AG09319 (cell line): Measurements from ENCODE around the gene ABCB6.
A peak's percentile ranks its signal among the peaks of the same experiment; 100 is the strongest.

ENCODE experiments used
- DNase-seq: peaks from one replicate; pipeline ENCODE4 v3.0.0-alpha.2; 2010; ENCODE audit warnings: low read depth; ENCODE audit errors: extremely low read depth
- TF ChIP-seq, protein P1 (sequence below): IDR thresholded peaks from 2 replicates; pipeline ENCODE4 v1.5.1; 2011; ENCODE audit warnings: low read depth, mild to moderate bottlenecking, inconsistent platforms, low read length, moderate library complexity

Gene ABCB6

DNA sequence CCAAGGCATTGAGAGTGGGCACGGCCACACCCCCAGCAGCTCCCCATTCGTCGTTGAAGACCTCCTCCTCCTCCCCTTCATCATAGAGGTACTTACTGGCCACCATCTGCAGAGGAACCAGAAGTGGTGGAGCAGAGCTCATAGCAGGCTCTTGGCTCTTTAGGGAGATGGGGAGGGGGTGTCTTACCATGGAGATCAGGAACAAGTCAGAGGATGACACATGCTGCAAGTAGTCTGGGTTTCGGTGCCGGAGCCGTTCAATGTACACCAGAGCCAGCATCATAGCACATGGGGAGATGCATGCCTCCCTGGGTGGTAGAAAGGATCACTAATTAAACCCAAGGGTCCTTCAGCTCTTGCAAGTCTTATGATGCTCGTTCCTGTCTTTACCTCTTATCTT lies 44.0 kb downstream of the ABCB6 start:
- TF ChIP-seq, protein P1, sequence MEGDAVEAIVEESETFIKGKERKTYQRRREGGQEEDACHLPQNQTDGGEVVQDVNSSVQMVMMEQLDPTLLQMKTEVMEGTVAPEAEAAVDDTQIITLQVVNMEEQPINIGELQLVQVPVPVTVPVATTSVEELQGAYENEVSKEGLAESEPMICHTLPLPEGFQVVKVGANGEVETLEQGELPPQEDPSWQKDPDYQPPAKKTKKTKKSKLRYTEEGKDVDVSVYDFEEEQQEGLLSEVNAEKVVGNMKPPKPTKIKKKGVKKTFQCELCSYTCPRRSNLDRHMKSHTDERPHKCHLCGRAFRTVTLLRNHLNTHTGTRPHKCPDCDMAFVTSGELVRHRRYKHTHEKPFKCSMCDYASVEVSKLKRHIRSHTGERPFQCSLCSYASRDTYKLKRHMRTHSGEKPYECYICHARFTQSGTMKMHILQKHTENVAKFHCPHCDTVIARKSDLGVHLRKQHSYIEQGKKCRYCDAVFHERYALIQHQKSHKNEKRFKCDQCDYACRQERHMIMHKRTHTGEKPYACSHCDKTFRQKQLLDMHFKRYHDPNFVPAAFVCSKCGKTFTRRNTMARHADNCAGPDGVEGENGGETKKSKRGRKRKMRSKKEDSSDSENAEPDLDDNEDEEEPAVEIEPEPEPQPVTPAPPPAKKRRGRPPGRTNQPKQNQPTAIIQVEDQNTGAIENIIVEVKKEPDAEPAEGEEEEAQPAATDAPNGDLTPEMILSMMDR = no peak
- DNase-seq = no peak

DNA sequence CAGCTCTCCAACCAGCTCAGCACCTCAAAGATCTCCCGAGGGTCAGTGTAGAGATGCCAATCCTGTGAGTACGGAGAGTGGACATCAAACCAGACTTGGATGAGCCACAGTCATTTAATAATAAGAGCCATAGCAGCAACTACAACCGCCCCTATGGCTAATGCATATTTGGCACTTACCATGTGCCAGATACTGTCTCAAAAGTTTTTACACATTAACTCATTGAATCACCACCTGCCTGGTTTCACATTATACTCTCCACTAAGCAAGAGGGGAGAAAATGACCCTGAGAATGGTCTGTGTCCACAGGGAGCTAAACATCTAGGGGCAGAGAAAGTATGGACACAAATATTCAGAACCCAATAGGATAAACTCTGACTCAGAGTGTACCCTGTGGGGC lies 44.6 kb downstream of the ABCB6 start:
- TF ChIP-seq, protein P1 = no peak
- no peak for DNase-seq

DNA sequence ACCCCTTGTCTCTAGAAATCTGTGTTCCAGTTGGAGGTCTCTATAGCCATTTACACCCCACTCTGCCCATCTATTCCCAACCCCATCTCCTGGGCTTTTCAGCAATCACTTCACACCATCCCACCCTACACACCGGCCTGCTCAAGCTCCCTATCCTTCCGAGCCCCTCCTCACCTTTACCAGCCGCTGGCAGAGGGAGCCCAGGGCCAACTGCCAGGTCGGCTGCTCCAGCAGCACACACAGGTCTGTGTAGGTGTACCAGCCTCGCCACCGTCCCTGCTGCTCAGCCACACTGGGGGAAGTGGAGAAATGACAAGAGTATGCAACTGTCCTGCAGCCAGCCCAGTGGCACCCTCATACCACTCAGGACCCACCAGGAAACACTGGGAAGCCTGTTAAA lies 45.6 kb downstream of the ABCB6 start:
- DNase-seq = no peak
- TF ChIP-seq, protein P1 = no peak

DNA sequence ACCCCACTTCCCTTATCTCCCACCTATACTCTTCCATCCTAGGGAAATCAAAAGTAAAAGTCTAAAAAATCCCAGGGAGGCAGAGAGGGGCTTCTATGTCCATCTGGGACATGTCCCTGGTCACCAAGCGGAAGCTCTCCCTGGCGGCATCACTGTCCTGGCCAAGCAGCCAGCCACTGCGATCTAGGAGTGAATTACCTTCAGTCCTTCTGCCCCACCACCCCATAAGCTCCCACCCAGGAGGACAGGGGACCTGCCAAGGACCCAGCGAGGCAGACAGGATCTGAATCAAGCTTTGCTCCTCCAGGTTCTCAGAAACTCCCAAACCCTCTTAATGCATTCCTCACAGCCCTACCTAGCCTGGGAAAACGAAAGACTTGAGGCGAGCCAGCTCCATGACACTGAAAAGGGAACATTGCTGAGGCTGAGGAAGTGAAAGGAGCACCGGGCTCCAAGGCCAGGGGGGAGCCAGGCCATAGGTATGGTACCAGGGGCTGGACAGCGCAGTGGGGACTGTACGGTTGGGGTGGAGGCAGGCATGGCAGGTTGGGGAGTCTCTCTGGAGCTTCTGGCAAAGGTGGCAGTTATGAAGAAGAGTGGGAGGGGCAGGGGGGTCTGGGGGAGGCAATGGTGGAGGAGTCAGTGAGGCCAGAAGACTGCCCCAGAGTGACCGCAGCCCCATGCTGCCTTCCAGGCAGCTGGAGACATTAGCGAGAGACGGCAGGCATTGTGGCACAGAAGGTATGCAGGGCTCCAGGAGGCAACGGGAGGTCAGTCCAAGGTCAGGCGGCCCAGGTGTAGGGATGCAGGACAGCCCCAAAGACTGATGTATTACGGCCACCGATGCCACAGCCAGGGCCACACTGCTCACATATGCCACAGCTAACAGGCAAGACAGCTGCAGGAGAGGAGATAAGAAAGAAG lies 46.3 kb downstream of the ABCB6 start:
- no peak for DNase-seq
- TF ChIP-seq, protein P1 = no peak

DNA sequence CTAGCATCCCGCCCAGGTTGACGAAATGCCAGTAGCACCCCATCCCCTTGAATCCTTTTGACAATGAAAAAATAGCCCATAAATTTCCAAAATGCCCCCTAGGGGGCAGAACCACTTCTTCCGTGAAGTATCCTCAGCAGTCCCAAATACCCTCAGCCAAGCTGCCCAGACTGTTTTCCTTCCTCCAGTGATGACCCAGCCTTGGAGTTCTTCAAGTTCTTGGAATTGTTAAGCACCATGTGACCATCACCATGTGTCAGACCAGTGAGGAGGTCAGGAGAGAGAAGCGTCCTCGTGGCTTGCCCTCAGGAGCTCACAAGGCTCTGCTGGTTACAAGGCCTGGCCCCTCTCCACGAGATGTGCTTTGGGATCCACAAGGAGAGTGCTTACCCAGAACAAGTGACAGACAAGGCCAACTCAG lies 47.5 kb downstream of the ABCB6 start:
- peak; percentile 63 for DNase-seq
- TF ChIP-seq, protein P1 = peak; percentile 69

DNA sequence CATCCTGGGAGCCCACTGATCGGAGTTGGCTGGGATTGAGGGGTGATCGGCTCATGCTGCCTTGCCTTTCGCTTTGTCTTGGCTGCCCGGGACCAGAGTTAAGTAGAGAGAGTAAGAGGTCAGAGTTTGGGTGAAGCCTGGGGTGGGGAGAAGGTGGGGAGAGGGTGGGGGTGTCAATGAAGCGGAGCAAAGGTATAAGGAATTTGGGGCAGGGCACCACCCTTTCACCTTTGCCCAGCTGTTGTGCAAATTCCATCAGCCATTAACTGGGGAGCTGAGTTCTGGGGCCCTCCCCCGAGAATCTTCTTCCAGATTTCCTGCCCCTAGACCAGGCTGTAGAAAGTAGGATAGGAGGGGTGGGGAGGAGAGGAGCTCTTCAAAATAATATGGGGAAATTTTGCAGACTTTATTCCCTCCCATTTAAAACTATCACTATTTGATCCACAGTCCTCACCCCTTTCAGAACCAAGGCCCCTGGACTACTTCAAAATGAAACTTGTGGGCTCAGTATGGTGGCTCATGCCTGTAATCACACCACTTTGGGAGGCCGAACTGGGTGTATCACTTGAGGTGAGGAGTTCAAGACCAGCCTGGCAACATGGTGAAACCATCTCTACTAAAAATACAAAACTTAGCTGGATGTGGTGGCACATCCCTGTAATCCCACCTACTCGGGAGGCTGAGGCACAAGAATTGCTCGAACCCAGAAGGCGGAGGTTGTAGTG lies 48.7 kb downstream of the ABCB6 start, which contains the start of gene SLC23A3:
Gene SLC23A3, minus strand, starts transcription at position 100 of the 725 bp plus-strand sequence. Its CDS starts 45 bp downstream, at position 55.
- no peak for DNase-seq
- TF ChIP-seq, protein P1 = no peak

DNA sequence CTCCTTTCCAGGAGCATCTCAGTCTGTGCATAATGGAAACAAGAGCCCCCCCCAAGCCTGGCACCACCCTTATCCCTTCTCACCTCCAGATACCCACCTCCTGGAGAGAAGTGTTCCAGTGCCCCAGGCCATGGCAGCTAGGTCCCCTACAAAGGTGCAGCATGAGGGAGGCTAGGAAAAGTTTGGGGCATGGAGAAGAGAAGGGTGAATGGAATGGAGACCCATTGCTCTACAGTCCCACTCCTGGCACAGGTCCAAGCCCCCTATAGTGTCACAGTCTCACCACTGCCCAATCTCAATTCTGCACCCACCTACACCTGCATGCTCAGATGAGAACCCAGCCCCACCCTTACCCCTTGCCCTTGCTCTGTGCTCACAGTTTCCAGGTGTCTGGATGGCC lies 49.8 kb downstream of the ABCB6 start:
- no peak for DNase-seq
- TF ChIP-seq, protein P1 = no peak
